ENCODE measurements around the gene FBXL7. TPM values are rescaled to one million over a fixed set of nuclear protein-coding genes. Genes with fewer than 3 reads are reported as not detected.

FBXL7 gene
- total and polyA plus RNA-seq, 2 experiments from 2014 or later = 4.5 to 15.2 TPM

- Mint-ChIP-seq H3K27me3 (ENCODE audit: insufficient read depth, low read depth, poor library complexity) (peaks cover 2% of the 10 kb centered on the region), H3K4me1 (peaks cover 22% of the 10 kb centered on the region), H3K27ac (peak overlapping the region; percentile 47; the same call in 1 of the 2 replicates), H3K4me3 (no peak overlapping the region), H3K9me3 (no peaks in the 10 kb centered on the region), H3K36me3 (ENCODE audit: low read depth) (peaks cover 5% of the 10 kb centered on the region; the same call in 2 of the 3 replicates)
- TF ChIP-seq ZNF331 (CRISPR knock-in tag; IDR thresholded peaks at IDR 0.05; ENCODE audit: low read depth) (no peak), CTCF (conservative IDR thresholded peaks at IDR 0.05; ENCODE audit: low read depth in 2 of 2) (no peak), POLR2AphosphoS5 (IDR thresholded peaks at IDR 0.05; ENCODE audit: low read depth) (no peak), JUNB (IDR thresholded peaks at IDR 0.05; ENCODE audit: unreplicated experiment) (no peak), EZH2 (IDR thresholded peaks at IDR 0.05; ENCODE audit: low read depth, unreplicated experiment) (no peak), EZH2phosphoT487 (IDR thresholded peaks at IDR 0.05; ENCODE audit: unreplicated experiment) (no peak), NANOG (IDR thresholded peaks at IDR 0.05; ENCODE audit: borderline replicate concordance) (no peak), CREB1 (CRISPR knock-in tag; IDR thresholded peaks at IDR 0.05; ENCODE audit: low read depth) (no peak), ZNF114 (CRISPR knock-in tag; IDR thresholded peaks at IDR 0.05) (no peak), STAT1 (IDR thresholded peaks at IDR 0.05; ENCODE audit: unreplicated experiment) (no peak), ZNF462 (CRISPR knock-in tag; IDR thresholded peaks at IDR 0.05) (no peak)
- TF ChIP-seq, protein P1, sequence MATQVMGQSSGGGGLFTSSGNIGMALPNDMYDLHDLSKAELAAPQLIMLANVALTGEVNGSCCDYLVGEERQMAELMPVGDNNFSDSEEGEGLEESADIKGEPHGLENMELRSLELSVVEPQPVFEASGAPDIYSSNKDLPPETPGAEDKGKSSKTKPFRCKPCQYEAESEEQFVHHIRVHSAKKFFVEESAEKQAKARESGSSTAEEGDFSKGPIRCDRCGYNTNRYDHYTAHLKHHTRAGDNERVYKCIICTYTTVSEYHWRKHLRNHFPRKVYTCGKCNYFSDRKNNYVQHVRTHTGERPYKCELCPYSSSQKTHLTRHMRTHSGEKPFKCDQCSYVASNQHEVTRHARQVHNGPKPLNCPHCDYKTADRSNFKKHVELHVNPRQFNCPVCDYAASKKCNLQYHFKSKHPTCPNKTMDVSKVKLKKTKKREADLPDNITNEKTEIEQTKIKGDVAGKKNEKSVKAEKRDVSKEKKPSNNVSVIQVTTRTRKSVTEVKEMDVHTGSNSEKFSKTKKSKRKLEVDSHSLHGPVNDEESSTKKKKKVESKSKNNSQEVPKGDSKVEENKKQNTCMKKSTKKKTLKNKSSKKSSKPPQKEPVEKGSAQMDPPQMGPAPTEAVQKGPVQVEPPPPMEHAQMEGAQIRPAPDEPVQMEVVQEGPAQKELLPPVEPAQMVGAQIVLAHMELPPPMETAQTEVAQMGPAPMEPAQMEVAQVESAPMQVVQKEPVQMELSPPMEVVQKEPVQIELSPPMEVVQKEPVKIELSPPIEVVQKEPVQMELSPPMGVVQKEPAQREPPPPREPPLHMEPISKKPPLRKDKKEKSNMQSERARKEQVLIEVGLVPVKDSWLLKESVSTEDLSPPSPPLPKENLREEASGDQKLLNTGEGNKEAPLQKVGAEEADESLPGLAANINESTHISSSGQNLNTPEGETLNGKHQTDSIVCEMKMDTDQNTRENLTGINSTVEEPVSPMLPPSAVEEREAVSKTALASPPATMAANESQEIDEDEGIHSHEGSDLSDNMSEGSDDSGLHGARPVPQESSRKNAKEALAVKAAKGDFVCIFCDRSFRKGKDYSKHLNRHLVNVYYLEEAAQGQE (IDR thresholded peaks at IDR 0.05; ENCODE audit: unreplicated experiment) = no peak
- TF ChIP-seq, protein P2, sequence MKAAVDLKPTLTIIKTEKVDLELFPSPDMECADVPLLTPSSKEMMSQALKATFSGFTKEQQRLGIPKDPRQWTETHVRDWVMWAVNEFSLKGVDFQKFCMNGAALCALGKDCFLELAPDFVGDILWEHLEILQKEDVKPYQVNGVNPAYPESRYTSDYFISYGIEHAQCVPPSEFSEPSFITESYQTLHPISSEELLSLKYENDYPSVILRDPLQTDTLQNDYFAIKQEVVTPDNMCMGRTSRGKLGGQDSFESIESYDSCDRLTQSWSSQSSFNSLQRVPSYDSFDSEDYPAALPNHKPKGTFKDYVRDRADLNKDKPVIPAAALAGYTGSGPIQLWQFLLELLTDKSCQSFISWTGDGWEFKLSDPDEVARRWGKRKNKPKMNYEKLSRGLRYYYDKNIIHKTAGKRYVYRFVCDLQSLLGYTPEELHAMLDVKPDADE (IDR thresholded peaks at IDR 0.05) = no peak
- Histone ChIP-seq H3K27ac (ENCODE audit: low read depth) (no peak overlapping the region), H3K27me3 (ENCODE audit: insufficient read depth) (no peaks in the 10 kb centered on the region), H3K4me3 (no peak overlapping the region), H3K4me2 (no peak overlapping the region), H3K9me2 (ENCODE audit: insufficient read depth) (no peaks in the 10 kb centered on the region), H2AFZ (no peak overlapping the region), H4K20me1 (replicated peaks; ENCODE audit: insufficient read depth) (no peaks in the 10 kb centered on the region), H3F3A (replicated peaks; ENCODE audit: low read depth) (no peaks in the 10 kb centered on the region), H3K36me3 (ENCODE audit: insufficient read depth) (peaks cover 4% of the 10 kb centered on the region; the same call in 1 of the 2 replicates), H3K4me1 (ENCODE audit: insufficient read depth) (peaks cover 17% of the 10 kb centered on the region), H3K79me2 (replicated peaks; ENCODE audit: insufficient read depth) (peaks cover 48% of the 10 kb centered on the region)
- DNase-seq (ENCODE audit: low spot score) = no peak
- no peak for ATAC-seq
Observed at GRCh38 chr5:15606197-15606596, 106.2 kb downstream of the FBXL7 start.
